ENCODE data around the gene BUD31.
A peak's percentile ranks its signal among the peaks of the same experiment; 100 is the strongest.
"Not testable (repeated sequence)": the region's sequence is repeated elsewhere in the genome, so short reads cannot be mapped to it uniquely, and the experiment has no call there.

BUD31 gene

GRCh38 chr7:99431756-99432540, 23.2 kb downstream of the BUD31 start:
- not testable (repeated sequence) for DNase-seq (ENCODE audit: low read depth, low spot score)

GRCh38 chr7:99433158-99433557, 24.4 kb downstream of the BUD31 start:
- DNase-seq (ENCODE audit: low read depth, low spot score): no peak

GRCh38 chr7:99437946-99438572, 29.3 kb downstream of the BUD31 start:
- DNase-seq (ENCODE audit: low read depth, low spot score): no peak

GRCh38 chr7:99438573-99439480, 30.1 kb downstream of the BUD31 start, which contains the start of the genes CPSF4 and PTCD1:
Gene CPSF4 (plus strand): TSS chr7:99438943. CDS start chr7:99439083, 140 bp downstream.
Gene PTCD1 (minus strand): TSS chr7:99438798. CDS start chr7:99435242, 3,556 bp downstream.
- DNase-seq (ENCODE audit: low read depth, low spot score): peak; percentile 99

- peak; percentile 40 for DNase-seq (ENCODE audit: low read depth, low spot score)
These were observed 31.4 kb downstream of the BUD31 start for GRCh38 chr7:99440195-99440594.

- DNase-seq (ENCODE audit: low read depth, low spot score): no peak
These were observed 37.3 kb downstream of the BUD31 start for GRCh38 chr7:99446096-99446495.

GRCh38 chr7:99447943-99448342, 39.2 kb downstream of the BUD31 start:
- DNase-seq (ENCODE audit: low read depth, low spot score): no peak

- no peak for DNase-seq (ENCODE audit: low read depth, low spot score)
These were observed 40.1 kb downstream of the BUD31 start for GRCh38 chr7:99448855-99449254.

GRCh38 chr7:99449326-99449725, 40.6 kb downstream of the BUD31 start:
- no peak for DNase-seq (ENCODE audit: low read depth, low spot score)

- no peak for DNase-seq (ENCODE audit: low read depth, low spot score)
These were observed 43.2 kb downstream of the BUD31 start for GRCh38 chr7:99451936-99452335.

GRCh38 chr7:99452541-99452940, 43.8 kb downstream of the BUD31 start:
- DNase-seq (ENCODE audit: low read depth, low spot score): no peak

GRCh38 chr7:99453105-99453504, 44.3 kb downstream of the BUD31 start:
- DNase-seq (ENCODE audit: low read depth, low spot score): no peak

GRCh38 chr7:99455874-99456273, 47.1 kb downstream of the BUD31 start:
- no peak for DNase-seq (ENCODE audit: low read depth, low spot score)

GRCh38 chr7:99456288-99456687, 47.5 kb downstream of the BUD31 start:
- no peak for DNase-seq (ENCODE audit: low read depth, low spot score)

- no peak for DNase-seq (ENCODE audit: low read depth, low spot score)
These were observed 48.4 kb downstream of the BUD31 start for GRCh38 chr7:99457050-99457649.

- no peak for DNase-seq (ENCODE audit: low read depth, low spot score)
These were observed 49.1 kb downstream of the BUD31 start for GRCh38 chr7:99457650-99458493.

GRCh38 chr7:99459087-99459486, 50.3 kb downstream of the BUD31 start:
- peak; percentile 15 for DNase-seq (ENCODE audit: low read depth, low spot score)

- no peak for DNase-seq (ENCODE audit: low read depth, low spot score)
These were observed 51.9 kb downstream of the BUD31 start for GRCh38 chr7:99460651-99461050.

GRCh38 chr7:99461221-99461620, 52.5 kb downstream of the BUD31 start:
- DNase-seq (ENCODE audit: low read depth, low spot score): no peak

- DNase-seq (ENCODE audit: low read depth, low spot score): no peak
These were observed 56.6 kb downstream of the BUD31 start for GRCh38 chr7:99465421-99465768.

Data from astrocyte of the hippocampus (primary cell).